ENCODE results near the gene SORBS2. TPM values are rescaled to one million over a fixed set of nuclear protein-coding genes. Genes with fewer than 3 reads are reported as not detected.

The SORBS2 gene
- total RNA-seq, 1 experiment from 2014 or later = 0.34 TPM

GRCh38 chr4:185849664-185850550, 37.9 kb upstream of the SORBS2 start:
- no TSS peak for BruUV-seq (replicated peaks)
- ATAC-seq = no peak
- H3K27me3 ChIP-seq (ENCODE audit: insufficient read depth, low read length) = no peaks in the 10 kb centered on the region

GRCh38 chr4:185847352-185848097, 35.5 kb upstream of the SORBS2 start:
- Histone ChIP-seq H3K79me2 (ENCODE audit: insufficient read depth, low read length) (no peaks in the 10 kb centered on the region), H3K4me1 (ENCODE audit: control insufficient read depth in 1 of 2, insufficient read depth in 2 of 2, low read length in 2 of 2) (peaks cover 2 to 18% of the 10 kb centered on the region in 2 experiments; a peak in 3 of 4 replicates), H3K27me3 (ENCODE audit: insufficient read depth, low read length) (no peaks in the 10 kb centered on the region), H3K4me3 (replicated peaks in 1 of 2; ENCODE audit: low read depth in 1 of 2, low read length in 2 of 2) (peak overlapping the region in 1 of 2 experiments; percentile 23; a peak in 1 of 4 replicates), H3K9me2 (ENCODE audit: insufficient read depth) (no peaks in the 10 kb centered on the region), H3K36me3 (ENCODE audit: control insufficient read depth in 1 of 2, insufficient read depth in 2 of 2, low read length in 2 of 2) (no peaks in the 10 kb centered on the region), H4K20me1 (ENCODE audit: insufficient read depth) (no peaks in the 10 kb centered on the region), H3K9ac (ENCODE audit: low read length) (no peak overlapping the region; the same call in 1 of the 2 replicates), H3K27ac (ENCODE audit: low read depth, low read length) (no peak overlapping the region), H2AFZ (ENCODE audit: low read depth, low read length, poor library complexity, severe bottlenecking) (peak overlapping the region; percentile 93), H3K9me3 (ENCODE audit: control insufficient read depth in 1 of 2, insufficient read depth in 1 of 2, low read depth in 1 of 2, low read length in 2 of 2) (no peaks in the 10 kb centered on the region), H3K4me2 (ENCODE audit: low read length) (peak overlapping the region; percentile 54)
- no TSS peak for BruUV-seq (replicated peaks)
- ChIA-PET RAD21 (ENCODE audit: low non-redundant PET in 1 of 2, low total read pairs in 2 of 2, uncharacterized antibody in 2 of 2, unreplicated experiment in 2 of 2) (no interaction called here), CTCF (no interaction called here), POLR2A (no interaction called here)
- TF ChIP-seq EGR1 (IDR thresholded peaks at IDR 0.05; ENCODE audit: low read depth) = no peak
- TF ChIP-seq ELF1 (IDR thresholded peaks at IDR 0.05; ENCODE audit: borderline replicate concordance, low read depth) = no peak
- TF ChIP-seq MAX (IDR thresholded peaks at IDR 0.05) = peak; percentile 39; the same call in 1 of the 2 replicates
- DNase-seq (ENCODE audit: low read depth, low spot score) (no peak), ATAC-seq (peak; percentile 83)
- intact Hi-C loops (cut with micrococcal nuclease) = no loop called here

More at GRCh38 chr4:185849664-185850550, 37.9 kb upstream of the SORBS2 start:
- H3K27ac ChIP-seq (ENCODE audit: low read depth, low read length) = no peak overlapping the region
- no peak for DNase-seq (ENCODE audit: low read depth, low spot score)
- intact Hi-C loops (cut with micrococcal nuclease) = no loop called here
- TF ChIP-seq ELF1 (IDR thresholded peaks at IDR 0.05; ENCODE audit: borderline replicate concordance, low read depth) = no peak
- no peak overlapping the region for H3K4me2 ChIP-seq (ENCODE audit: low read length)
- H3K4me1 ChIP-seq (ENCODE audit: control insufficient read depth in 1 of 2, insufficient read depth in 2 of 2, low read length in 2 of 2) = peaks cover 2 to 18% of the 10 kb centered on the region in 2 experiments; a peak in 3 of 4 replicates
- no peaks in the 10 kb centered on the region for H3K36me3 ChIP-seq (ENCODE audit: control insufficient read depth in 1 of 2, insufficient read depth in 2 of 2, low read length in 2 of 2)
- ChIA-PET CTCF (no interaction called here), POLR2A (interaction anchor here (0.8 kb wide), 1 partner anchor 8 kb away, joined by 3 read pairs; no protein-coding TSS in a partner anchor), RAD21 (ENCODE audit: low non-redundant PET in 1 of 2, low total read pairs in 2 of 2, uncharacterized antibody in 2 of 2, unreplicated experiment in 2 of 2) (no interaction called here)
- no peak overlapping the region for H2AFZ ChIP-seq (ENCODE audit: low read depth, low read length, poor library complexity, severe bottlenecking)
- no peaks in the 10 kb centered on the region for H3K79me2 ChIP-seq (ENCODE audit: insufficient read depth, low read length)
- no peaks in the 10 kb centered on the region for H4K20me1 ChIP-seq (ENCODE audit: insufficient read depth)
- H3K9me3 ChIP-seq (ENCODE audit: control insufficient read depth in 1 of 2, insufficient read depth in 1 of 2, low read depth in 1 of 2, low read length in 2 of 2) = no peaks in the 10 kb centered on the region
- no peak overlapping the region for H3K9ac ChIP-seq (ENCODE audit: low read length)
- no peak overlapping the region for H3K4me3 ChIP-seq (replicated peaks in 1 of 2; ENCODE audit: low read depth in 1 of 2, low read length in 2 of 2)
- no peaks in the 10 kb centered on the region for H3K9me2 ChIP-seq (ENCODE audit: insufficient read depth)
